ENCODE results near the gene NDUFB5. TPM values are rescaled to one million over a fixed set of nuclear protein-coding genes. Genes with fewer than 3 reads are reported as not detected.

Gene NDUFB5
- 42.1 to 64.7 TPM (median 52.3 TPM) in 5 replicates for total RNA-seq (2022; extraction: Qiagen RNA extraction)

DNA sequence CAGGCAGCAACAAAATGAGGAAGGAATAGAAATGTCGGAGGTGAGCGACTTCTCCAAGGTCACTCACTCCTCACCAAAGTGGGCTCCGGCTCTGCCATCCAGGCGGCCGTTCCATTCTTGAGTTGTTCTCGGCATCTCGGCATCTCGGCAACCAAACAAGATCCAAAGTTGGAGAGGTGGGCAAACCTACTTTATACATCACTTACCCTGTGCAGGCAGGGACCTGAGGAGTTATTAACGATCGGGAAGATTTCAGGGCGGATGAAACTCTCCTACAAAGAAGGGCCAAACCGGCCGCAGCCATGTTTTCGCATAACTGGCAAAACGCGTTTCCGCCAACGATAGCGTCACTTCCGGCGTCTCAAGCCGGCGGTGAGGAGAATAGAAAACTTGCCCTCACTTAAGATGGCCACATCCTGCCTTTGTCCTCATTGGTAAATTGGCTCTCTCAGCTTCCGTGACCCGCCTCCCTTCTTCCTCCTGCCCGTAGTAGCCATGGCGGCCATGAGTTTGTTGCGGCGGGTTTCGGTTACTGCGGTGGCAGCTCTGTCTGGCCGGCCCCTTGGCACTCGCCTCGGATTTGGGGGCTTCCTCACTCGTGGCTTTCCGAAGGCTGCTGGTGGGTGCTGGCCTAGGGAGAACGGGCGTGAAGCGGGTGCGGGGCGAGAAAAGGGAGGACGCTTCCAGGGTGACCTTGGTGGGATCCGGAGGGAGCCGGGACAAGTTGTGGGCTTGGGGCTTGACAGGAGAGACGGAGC, at the start of gene NDUFB5, which contains the start of gene MRPL47:
TSS of gene NDUFB5 (plus strand) at position 474 of the 758 bp plus-strand sequence. CDS start at position 496, 22 bp downstream.
TSS of gene MRPL47 (minus strand) at position 318 of the 758 bp plus-strand sequence. CDS start at position 304, 14 bp downstream.

DNA sequence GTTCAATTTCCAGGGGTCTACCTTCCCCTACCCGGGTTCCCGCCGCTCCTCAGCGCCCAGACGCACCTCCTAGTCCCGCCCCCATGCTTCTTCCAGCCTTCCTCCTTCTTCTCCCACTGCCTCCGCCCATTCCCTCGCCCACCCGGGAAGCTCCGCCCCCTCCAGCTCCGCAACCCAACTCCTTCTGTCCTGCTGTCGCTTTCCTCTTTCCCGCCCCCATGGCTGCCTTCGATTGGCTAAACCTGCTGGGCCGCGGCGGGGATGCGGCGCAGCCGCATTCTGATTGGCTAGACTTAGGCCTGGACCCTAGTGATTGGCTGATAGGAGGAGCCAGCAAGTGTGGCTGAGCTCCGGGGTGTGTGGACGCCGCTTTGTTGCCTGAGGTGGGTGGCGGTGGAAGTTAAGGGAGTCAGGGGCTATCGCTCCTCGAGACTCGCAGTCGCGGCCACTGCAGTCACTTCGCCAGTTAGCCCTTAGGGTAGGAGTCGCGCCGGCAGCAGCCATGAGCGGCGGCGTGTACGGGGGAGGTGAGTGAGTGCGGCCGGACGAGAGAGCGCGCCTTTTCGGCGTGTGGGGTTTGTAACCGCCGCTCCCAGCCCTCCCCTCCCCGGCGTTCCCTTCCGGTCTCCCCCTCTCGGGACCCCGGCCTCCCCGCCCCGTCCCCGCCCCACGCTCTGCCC, 41.9 kb upstream of the NDUFB5 start, which contains the start of gene ACTL6A:
TSS of gene ACTL6A (plus strand) at position 336 of the 680 bp plus-strand sequence. CDS start at position 503, 167 bp downstream.

DNA sequence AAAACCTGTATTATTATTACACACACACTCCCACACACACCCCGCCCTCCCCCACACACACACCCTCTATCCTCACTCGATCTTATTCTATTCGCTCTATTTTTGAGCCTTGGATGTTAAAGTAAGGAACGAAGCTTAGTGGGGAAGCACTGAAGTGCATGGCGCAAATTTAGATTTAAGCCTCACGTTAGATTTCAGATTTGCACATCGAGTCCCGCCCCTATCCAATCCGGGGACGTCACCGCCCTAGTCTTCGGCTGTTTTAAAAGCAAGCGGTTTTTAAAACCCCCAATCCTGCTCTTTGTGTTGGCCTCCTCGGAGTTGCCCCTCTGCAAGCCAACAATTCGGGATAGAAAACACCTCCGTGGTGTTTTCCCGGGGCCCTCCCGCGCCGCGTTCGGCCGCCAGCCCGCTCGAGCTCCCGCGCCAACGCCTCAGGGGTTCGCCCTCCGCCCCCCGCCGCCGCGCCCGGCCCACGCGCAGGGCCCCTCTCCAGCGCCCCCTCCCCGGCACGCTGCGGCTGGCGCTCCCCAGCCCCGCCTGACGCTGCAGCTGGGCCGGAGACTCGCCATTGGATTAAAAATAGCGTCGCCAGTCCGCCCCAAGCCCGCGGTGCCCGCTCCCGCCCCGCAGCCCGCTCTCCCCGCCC, 48.0 kb downstream of the NDUFB5 start, which contains the start of gene USP13:
TSS of gene USP13 (plus strand) at position 594 of the 649 bp plus-strand sequence. CDS start 186 bp downstream, outside the sequence.

Other genes with a start within 250 kb of the NDUFB5 start
- gene GNB4, start 153.3 kb upstream of the NDUFB5 start, total RNA-seq (2022; extraction: Qiagen RNA extraction) = 9.4 to 15.6 TPM (median 11.5 TPM) in 5 replicates
- gene ACTL6A, start 41.9 kb upstream of the NDUFB5 start, total RNA-seq (2022; extraction: Qiagen RNA extraction) = 49.7 to 75.0 TPM (median 51.6 TPM) in 5 replicates
- gene MRPL47, start 156 bp upstream of the NDUFB5 start, total RNA-seq (2022; extraction: Qiagen RNA extraction) = 34.5 to 46.5 TPM (median 36.9 TPM) in 5 replicates
- 7.8 to 12.6 TPM (median 10.8 TPM) in 5 replicates for gene USP13, start 48.2 kb downstream of the NDUFB5 start, total RNA-seq (2022; extraction: Qiagen RNA extraction)